HT1080 (cell line): ENCODE data around the gene GRIN3B. TPM values are rescaled to one million over a fixed set of nuclear protein-coding genes. Genes with fewer than 3 reads are reported as not detected.

Experiments
- DNase-seq: peaks from one replicate; pipeline ENCODE4 v3.0.0-alpha.2; 2015; ENCODE audit warnings: low read depth
- total RNA-seq: library from RNA; depleted of rRNA; stranded (reverse); fragments of >200 nt; shearing (Covaris generic); gene quantifications from 2 replicates; pipeline ENCODE4 v1.2.3, GENCODE V29; 2014

The GRIN3B gene
- total RNA-seq, 1 experiment from 2014 or later: not detected

DNA sequence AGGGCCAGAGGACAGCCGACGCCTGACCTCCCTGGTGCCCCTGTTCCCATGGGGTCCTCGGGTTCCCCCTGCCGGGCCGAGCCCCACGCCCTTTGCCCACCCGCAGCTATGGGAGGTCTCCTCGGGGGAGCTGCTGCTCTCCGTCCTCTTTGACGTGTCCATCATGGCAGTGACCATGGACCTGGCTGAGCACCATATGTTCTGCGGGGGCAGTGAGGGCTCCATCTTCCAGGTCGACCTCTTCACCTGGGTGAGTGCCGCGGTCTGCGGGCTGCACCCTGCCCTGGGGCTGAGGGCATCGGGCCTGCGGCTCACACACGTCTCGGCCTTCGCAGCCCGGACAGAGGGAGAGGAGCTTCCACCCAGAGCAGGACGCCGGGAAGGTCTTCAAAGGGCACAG is 9.5 kb upstream of the GRIN3B start:
- DNase-seq: no peak

DNA sequence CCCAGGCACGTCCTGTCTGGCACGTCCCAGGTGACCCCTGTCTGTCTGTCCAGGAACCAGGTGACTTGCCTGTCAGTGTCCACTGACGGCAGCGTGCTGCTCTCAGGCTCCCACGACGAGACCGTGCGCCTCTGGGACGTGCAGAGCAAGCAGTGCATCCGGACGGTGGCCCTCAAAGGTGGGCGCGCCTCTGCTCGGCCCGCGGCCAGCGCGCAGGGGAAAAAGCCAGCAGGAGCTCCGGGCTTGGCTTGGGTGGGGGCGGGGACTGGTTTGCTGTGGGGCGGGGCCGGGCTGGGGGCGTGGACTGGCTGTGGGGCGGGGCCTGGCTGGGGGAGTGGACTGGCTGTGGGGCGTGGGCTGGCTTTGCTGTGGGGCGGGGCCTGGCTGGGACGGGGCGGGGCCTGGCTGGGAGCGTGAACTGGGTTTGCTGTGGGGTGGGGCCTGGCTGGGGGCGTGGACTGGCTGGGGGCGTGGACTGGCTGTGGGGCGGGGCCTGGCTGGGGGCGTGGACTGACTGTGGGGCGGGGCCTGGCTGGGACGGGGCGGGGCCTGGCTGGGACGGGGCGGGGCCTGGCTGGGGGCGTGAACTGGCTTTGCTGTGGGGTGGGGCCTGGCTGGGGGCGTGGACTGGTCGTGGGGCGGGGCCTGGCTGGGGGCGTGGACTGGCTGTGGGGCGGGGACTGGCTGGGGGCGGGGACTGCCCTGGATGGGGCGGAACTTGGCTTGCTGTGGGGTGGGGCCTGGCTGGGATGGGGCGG is 8.9 kb upstream of the GRIN3B start:
- no peak for DNase-seq

DNA sequence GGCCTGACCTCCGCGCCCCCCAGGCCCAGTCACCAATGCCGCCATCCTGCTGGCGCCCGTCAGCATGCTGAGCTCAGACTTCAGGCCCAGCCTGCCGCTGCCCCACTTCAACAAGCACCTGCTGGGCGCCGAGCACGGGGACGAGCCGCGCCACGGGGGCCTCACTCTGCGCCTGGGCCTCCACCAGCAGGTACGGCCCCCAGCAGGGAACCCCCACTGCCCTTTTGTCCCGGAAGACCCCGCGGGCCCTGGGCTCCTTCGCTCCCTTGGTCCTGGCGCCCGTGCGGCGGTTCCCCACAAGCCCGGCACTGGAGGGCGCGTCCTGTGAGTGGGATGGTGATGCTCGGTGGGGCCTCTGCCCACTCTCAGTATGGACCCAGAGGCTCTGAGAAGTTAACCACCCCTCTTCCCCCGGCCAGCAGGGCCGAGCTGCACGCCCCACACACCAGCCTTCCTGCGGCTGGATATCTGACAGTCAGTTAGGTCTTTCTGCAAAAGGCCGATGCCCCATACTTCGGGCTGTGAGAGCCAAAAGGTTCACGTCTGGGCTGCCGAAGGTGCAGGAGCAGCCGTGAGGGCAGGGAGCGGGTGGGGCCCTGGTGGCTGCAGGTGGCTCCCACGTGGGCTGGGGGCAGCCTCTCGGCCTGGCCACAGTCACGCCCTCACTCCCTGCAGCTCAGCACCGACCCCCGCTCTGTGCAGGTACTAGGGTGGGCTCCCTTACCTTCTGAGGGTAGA is 8.1 kb upstream of the GRIN3B start:
- no peak for DNase-seq

DNA sequence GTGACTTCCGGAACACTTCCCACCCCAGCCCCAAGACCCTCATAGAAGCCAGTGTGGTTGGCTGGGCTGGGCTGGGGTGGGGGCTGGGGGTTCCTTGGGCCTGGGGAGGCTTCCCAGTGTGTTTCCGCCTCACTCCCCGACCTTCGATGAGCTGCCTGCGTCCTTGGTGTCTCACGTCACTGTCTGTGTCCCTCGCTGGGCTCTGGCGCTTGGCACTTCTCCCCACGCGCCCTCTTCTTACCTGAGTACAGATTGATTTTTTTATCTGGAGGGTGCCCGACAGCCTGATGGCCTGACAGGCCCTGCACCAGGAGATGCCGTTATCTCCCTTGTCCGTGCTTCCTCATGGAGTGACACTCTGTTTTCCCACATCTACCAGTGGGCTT is 7.6 kb upstream of the GRIN3B start:
- no peak for DNase-seq

DNA sequence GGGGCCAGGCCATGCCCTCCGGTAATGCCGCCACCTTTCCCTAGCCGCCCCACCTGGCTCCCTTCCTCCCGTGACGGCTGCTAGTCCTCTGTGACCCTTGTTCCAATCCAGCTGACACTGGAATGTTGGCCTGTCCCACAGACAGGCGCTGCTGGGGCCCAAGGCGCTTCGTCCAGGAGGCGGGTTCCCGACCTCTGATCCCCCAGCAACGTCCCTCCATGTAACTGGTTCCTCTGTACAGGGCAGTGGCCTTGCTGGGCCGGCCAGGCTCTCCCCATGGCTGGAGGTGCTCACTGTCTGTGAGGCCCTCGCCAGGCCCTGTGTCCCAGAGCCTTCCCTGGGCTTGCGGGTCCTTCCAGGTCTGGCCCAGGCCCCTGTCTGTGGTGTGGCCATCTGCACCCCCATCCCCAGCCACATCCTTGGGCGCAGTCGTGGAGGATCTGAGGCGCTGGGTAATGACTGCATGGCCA is 6.8 kb upstream of the GRIN3B start:
- no peak for DNase-seq

DNA sequence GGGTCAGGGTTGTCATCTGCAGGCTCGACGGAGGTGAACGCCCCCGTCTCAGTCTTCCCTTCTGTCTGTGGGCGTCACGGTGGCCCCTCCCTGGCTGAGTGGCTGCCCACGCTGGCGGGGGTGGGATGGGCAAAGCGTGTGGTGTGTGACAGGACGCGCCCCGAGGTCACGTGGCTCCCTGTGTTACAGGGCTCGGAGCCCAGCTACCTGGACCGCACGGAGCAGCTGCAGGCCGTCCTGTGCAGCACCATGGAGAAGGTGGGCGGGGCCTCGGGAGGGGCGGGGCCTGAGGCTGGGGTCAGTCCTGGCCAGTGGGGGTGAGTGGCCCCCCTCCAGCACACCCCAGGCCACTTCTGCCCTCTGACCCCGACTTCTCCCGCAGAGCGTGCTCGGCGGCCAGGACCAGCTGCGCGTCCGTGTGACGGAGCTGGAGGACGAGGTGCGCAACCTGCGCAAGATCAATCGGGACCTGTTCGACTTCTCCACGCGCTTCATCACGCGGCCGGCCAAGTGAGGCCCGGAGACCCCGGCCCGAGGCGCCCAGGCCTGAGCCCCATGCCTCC is 6.3 kb upstream of the GRIN3B start:
- no peak for DNase-seq

DNA sequence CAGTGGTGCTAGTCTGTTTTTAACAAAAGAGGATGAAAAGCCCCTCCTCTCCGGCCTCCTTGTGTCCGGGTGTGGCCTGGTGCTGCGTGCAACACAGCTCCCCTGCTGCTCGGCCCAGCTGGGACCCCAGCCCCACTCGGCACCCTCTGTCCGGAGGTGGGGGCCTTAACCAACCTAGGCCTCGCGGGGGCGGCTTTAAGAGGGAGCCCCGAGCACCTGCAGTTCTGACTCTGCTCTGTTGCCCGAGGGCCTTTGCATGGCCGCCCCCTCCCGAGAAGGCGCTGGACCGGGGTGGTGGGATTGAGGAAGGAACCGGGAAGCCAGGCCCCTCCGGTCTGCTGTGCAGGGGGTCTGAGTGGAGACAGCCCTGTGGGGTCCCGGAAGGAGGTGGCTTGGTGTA is 5.7 kb upstream of the GRIN3B start:
- DNase-seq: no peak

DNA sequence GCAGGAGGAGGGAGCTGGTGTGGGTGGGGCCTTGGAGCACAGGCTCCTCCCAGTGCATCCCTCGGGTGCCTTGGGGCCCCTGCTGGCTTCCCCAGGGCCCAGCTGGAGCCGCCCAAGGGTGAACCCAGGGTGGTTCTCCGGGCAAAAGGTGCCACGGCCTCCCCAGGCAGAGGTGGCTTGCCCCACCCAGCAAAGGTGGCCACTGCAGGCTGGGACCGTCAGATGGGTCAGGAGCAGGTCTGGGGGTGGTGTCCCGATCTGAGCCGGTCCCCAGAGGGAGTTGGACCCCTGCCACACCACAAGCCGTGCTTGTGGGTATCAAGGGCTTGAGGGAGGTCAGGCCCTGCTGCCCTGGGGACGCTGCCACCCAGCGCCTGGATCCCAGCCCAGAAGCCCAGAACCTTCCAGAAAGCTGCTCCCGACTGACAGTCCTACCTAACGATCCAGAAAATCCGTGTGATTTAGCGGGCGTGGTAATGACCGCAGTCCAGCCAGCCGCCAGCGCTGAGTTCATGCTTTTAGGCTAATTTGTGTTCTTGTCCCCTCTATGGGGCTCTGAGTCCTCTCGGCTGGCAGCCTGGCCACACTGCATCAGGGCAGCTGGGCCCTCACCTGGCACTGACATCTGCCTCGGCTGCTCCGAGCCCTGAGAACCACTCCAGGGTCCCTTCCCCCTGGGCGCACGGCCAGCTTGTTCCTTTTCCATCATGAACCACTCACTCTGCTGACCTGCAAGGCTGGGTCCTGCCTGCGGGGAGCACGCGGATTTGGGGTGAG is 5.0 kb upstream of the GRIN3B start:
- DNase-seq: no peak

DNA sequence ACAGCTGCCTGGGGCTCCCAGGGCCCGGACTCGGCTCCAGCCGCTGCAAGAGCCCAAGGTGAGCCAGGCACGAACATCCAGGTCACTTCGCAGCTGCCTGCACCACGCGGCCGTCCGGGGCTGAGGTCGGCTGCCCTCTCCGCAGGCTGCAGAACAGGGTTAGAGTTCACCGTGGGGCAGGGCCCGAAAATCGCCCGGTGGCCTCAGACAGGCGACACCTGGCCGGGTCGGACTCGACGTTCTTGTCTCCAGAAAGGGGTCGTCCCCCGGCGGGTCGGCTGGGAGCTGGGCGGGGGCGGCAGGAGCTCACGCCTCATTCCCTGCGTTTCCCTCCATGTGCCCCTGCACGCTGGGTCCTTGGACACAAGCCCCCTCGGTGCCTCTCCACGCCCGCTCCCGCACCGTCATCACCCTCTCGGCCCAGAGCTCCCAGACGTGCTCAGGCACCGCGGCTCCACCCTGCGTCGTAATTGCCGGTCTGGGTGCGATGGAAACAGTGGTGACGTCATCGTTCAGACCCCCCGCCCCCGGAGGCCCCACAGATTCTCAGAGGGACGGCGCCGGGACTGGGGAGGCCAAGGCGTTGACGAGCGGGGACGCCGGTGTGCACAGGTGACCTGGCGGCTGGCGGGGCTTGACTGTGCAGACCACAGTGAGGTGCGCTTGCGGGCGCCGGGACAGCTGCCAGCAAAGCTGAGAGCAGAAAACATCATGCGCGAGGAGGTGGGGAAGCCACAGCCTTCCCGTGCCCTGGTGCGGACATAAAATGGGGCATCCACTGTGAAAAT is 4.0 kb upstream of the GRIN3B start:
- DNase-seq: no peak

DNA sequence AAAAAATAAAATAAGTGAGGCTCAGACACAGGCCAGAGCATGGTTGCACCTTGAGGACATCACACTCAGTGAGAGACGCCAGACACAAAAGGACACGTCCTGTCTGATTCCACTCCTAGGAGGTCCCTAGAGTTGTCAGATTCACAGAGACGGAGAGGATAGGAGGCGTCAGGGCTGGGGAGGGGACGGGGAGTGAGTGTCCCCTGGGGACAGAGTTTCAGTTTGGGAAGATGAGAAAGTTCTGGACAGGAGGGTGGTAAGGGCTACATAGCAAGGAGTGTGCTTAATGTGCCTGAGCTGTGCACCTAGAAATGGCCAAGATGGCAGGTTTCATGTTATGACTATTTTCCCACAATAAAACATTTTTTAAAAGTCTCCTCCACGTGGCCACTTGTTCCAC is 2.2 kb upstream of the GRIN3B start:
- DNase-seq: no peak

DNA sequence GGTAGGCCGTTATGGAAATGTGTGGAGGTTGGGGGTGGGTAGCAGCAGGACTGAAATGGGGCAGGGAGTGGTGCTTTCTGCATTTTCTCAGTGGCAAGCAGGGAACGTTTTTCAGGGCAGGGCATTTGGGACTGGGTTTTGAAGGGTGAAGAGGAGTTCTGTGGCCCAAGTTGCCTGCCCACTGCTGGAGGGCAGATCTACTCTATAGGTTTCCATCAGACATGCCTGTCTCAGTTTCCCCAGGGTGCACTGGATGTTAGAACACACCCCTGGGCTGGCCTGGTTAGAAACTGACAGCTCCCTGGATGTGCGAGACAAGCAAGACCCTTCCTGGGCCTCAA is 870 bp upstream of the GRIN3B start:
- no peak for DNase-seq

DNA sequence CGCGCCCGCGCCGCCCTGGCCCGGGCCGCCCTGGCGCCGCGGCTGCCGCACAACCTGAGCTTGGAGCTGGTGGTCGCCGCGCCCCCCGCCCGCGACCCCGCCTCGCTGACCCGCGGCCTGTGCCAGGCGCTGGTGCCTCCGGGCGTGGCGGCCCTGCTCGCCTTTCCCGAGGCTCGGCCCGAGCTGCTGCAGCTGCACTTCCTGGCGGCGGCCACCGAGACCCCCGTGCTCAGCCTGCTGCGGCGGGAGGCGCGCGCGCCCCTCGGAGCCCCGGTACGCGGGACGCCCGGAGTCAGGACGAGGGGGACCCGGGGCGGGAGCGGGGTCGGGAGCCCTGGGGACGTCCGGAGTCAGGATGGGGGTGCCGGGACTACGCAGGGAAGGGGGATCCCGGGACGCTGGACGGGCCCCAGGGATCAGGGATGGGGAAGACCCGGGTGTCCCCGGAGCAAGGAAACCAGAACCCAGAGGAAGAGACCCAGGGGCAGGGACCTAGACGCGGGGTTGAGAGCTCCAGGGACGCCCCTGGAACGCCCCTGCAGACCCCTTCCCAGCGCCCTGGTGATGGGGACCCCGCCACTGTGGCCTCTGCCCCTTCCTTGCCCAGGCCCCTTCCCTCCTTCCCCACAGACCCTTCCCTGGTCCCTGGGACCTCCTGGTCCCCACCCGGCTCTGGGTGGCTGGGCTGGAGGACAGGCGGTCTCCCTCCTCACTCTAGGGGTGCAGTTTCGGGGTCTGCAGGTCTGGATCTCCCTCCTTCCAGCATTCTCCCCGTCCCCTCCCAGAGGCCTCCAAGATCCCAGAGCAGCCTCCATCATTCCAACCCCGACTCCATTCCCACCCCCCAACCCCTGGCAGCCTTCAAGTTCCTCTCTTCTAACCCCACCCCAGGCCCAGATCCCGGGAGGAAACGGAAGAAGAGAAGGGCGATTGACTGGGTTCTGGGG is 645 bp downstream of the GRIN3B start:
- DNase-seq: no peak

DNA sequence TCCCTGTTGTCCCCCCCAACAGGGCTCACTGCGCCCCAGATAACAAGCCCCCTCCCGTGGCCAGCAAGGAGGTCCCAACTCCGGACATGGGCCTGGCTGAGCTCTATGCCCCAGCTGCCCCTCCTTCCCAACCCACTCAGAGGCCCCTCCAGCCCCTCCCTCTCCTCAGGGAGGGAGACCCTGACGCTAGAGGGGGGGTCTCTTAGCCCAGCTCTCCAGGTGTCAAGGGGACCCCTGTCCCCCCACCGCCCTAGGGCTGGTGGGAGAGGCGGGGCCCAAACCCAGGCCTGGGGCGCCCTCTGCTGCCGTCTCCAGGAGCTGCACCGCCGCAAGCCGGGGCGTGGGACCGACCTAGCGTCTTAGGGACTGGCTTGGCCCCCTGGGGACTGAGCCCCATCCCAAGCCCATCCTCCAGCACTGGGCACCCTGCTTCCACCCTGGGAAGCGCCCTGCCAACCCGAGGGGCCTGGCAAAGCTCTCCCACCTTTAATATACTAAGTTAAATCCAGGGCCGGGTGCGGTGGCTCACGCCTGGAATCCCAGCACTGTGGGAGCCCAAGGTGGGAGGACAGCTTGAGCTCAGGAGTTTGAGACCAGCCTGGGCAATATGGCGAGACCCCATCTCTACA is 1.4 kb downstream of the GRIN3B start:
- DNase-seq: peak; percentile 24

DNA sequence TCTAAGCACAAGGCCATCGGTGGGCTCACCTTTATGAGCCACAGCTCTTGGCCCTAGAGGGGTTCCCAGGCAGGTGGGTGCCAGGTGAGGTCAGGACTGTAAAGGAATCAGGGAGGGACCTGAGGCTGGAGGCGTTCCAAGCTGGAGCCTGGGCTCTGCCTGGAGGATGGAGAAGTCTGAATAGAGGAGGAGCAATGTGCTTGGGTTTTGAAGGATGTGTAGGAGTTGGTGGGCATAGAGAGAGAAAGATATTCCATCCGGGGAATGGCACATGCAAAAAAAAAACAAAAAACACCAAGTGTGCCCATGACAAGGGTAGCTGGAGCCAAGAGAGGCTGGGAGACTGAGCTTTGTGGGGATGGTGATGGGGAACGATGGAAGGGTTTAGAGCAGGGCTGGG is 2.4 kb downstream of the GRIN3B start:
- DNase-seq: no peak

DNA sequence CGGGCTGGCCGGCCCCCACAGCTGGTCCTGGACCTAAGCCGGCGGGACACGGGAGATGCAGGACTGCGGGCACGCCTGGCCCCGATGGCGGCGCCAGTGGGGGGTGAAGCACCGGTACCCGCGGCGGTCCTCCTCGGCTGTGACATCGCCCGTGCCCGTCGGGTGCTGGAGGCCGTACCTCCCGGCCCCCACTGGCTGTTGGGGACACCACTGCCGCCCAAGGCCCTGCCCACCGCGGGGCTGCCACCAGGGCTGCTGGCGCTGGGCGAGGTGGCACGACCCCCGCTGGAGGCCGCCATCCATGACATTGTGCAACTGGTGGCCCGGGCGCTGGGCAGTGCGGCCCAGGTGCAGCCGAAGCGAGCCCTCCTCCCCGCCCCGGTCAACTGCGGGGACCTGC is 3.1 kb downstream of the GRIN3B start:
- no peak for DNase-seq

DNA sequence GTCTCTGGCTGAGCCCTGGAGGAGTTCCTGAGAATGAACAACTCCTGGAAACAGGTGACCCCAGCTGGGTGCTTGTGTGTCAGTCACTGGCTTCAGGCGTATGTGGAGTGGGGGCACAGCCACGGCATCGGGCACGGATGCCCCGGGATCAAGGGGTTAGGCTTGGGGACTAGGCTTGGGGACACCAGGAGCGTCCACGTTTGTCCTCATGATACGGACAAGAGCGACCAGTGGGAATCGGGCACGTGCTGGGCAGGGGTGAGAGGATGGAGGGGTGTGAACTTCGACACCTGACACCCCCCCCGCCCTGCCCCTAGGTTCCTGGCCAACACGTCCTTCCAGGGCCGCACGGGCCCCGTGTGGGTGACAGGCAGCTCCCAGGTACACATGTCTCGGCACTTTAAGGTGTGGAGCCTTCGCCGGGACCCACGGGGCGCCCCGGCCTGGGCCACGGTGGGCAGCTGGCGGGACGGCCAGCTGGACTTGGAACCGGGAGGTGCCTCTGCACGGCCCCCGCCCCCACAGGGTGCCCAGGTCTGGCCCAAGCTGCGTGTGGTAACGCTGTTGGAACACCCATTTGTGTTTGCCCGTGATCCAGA is 4.1 kb downstream of the GRIN3B start:
- DNase-seq: no peak

DNA sequence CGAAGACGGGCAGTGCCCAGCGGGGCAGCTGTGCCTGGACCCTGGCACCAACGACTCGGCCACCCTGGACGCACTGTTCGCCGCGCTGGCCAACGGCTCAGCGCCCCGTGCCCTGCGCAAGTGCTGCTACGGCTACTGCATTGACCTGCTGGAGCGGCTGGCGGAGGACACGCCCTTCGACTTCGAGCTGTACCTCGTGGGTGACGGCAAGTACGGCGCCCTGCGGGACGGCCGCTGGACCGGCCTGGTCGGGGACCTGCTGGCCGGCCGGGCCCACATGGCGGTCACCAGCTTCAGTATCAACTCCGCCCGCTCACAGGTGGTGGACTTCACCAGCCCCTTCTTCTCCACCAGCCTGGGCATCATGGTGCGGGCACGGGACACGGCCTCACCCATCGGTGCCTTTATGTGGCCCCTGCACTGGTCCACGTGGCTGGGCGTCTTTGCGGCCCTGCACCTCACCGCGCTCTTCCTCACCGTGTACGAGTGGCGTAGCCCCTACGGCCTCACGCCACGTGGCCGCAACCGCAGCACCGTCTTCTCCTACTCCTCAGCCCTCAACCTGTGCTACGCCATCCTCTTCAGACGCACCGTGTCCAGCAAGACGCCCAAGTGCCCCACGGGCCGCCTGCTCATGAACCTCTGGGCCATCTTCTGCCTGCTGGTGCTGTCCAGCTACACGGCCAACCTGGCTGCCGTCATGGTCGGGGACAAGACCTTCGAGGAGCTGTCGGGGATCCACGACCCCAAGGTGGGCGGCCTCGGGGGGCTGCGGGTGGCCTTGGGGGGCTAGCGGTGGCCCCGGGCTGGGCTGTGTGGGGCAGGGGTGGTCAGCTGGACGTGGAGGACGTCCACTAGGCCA is 4.8 kb downstream of the GRIN3B start:
- no peak for DNase-seq
